ENCODE measurements around the gene TJP2. TPM values are rescaled to one million over a fixed set of nuclear protein-coding genes. Genes with fewer than 3 reads are reported as not detected.
A peak's percentile ranks its signal among the peaks of the same experiment; 100 is the strongest.
"Not testable (repeated sequence)": the region's sequence is repeated elsewhere in the genome, so short reads cannot be mapped to it uniquely, and the experiment has no call there.

The TJP2 gene
- total RNA-seq, 1 experiment from 2014 or later, result 84.6 TPM

DNA sequence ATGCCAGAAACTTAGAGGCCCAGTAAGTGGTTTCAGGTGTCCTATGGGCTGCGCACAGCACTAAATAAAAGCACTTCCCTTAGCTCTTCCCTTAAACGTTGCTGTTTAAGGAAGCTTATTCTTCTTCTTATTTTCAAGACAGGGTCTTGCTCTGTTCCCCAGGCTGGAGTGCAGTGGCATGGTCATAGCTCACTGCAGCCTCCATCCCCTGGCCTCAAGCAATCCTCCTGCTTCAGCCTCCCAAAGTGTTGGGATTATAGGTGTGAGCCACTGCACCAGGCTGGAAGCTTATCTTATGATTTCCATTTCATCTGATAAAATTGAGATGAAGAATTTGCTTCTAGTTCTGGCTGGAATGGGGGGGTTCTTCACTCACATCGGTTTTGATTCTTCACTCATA, 15.6 kb upstream of the TJP2 start:
- no peak for DNase-seq (ENCODE audit: low spot score)

DNA sequence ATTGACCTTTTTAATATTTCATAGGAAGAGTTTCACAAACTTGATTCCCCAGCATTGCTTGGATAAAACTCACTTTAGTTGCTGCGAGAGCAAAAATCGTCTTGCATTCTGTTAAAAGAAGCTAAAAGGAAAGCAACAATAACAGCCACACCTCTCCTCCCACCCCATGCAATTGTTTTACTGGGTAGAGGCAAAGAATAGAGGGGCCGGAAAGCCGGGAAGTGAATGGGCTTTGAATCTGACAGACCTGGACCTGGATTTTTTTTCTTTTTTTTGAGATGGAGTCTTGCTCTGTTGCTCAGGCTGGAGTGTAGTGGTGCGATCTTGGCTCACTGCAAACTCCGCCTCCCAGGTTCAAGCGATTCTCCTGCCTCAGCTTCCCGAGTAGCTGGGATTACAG, 9.5 kb upstream of the TJP2 start:
- not testable (repeated sequence) for DNase-seq (ENCODE audit: low spot score)

DNA sequence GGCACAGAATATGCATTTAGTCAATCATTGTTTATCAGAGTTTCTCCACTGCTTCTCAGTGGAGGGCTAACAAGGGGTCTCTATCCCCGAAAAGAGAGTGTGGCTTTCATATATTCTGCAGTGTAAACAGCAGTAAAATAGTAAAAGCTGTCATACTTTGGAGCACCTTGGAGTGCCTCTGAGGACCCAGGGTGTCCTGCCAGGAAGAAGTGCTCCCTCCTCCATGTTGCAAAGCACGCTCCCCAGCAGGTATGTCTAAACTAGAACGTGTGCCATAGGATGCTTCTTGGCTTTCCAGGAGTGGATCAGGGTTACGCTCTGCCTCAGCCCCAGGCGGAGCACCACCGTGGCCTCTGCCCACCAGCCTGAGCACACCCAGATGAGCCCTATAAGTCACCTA, 8.5 kb upstream of the TJP2 start:
- no peak for DNase-seq (ENCODE audit: low spot score)

DNA sequence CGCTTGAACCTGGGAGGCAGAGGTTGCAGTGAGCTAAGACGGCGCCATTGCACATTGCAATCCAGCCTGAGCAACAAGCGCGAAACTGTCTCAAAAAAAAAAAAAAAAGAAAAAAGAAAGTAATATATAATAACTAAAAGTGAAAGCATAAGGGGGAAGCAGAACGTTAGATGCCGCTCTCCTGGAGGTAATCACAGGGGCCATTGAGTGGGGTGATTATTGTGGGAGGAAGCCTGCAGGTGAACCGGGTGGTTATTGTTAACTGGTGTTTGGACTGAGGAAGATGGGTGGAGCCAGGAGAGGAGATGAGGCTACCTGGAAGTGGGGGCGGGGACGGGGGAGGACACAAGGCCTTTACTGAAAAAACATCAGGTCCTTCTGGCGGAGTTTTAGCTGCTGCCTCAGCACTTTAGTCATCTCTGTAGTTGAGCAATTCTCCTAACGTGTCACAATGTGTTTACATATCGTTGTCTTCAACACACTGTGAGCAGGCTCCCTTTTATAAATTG, 5.3 kb upstream of the TJP2 start:
- DNase-seq (ENCODE audit: low spot score), result no peak

DNA sequence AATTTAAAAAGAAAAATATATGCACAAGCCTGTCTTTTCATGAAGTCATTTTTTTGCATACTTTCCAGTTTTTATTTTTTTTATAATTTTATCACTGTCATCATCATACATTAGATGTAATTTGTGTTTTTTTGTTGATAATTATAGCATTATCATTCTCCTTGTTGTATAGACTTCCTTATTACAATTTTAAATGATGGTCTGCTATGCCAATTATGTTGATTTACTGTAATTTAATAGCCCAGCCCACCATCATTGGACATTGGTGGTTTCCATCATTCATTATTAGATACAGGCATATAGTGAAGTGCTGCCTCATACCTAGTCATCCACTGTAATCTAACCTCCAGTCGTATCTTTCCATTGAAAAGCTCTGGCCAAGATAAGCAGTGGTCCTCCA, 3.8 kb upstream of the TJP2 start:
- DNase-seq (ENCODE audit: low spot score), result no peak

DNA sequence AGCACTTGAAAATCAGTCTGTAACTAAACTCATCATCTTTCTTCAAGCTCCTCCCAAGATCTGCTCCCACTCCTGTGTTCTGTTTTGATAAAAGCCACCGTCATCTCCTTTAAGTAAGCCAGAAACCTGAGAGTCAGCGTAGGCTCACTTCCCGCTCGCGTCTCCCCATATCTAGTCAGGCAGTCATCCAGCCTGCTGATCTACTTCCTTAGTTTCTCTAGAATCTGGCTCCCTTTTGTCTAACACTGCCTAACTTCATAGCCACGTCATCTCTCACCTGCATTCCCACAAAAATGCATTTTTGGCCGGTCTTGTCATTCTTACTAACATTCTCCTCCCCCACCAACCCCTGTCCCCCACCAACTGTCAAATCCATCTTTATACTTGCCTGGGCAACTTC, 3.0 kb upstream of the TJP2 start:
- DNase-seq (ENCODE audit: low spot score), result peak; percentile 79

DNA sequence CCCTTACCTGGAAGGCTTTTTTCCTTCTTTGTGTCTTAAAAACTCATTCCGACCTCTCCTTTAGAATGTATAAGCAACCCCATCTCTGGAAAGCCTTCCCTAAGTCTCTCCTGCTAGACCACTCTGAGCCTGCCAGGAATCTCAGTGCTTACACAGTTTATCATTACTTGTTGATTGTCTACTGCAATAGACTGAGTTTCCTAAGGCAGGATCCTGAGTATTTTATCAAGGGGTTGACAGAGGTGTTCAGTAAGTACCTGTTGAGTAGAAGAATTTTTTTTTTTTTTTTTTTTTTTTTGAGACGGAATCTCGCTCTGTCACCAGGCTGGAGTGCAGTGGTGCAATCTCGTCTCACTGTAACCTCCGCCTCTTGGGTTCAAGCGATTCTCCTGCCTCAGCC, 2.6 kb upstream of the TJP2 start:
- no peak for DNase-seq (ENCODE audit: low spot score)

DNA sequence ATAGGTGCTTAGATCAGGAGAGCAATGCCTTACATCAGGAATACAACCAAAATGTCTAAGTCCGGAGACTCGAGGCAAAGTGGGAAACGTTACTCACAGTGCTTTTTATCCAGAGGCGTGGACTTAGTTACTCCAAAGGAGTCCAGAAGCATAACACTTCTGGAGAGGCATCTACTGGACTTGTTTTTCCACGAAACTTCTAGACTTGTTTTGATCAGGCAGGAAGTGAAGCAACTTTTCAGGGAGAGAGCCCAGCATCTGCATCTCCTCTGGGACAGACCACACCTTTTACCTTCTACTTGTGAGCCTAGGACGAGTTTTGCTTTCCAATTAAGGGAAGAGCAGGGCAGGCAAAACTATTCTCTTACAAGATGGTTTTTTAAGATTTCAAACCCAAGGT, 1.2 kb upstream of the TJP2 start:
- no peak for DNase-seq (ENCODE audit: low spot score)

DNA sequence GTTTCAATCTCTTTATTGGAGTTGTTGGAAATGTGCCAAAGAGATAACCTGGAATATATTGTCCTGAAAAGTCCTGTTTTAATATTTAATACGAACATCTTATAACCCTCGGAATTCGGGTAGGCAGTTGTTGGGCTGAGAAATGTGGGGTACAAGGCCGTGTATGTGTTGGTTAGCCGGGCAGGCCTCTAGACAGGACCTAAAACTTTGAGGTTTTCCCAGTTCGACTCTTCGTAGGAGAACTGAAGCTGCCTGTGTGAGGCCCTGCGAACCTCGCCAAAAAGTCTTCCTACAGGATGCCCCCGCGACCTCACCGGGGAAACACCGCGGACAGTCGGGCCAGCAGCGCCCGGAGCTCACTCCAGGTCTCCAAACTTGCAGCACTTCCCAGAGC, 583 bp upstream of the TJP2 start:
- peak; percentile 63 for DNase-seq (ENCODE audit: low spot score)

DNA sequence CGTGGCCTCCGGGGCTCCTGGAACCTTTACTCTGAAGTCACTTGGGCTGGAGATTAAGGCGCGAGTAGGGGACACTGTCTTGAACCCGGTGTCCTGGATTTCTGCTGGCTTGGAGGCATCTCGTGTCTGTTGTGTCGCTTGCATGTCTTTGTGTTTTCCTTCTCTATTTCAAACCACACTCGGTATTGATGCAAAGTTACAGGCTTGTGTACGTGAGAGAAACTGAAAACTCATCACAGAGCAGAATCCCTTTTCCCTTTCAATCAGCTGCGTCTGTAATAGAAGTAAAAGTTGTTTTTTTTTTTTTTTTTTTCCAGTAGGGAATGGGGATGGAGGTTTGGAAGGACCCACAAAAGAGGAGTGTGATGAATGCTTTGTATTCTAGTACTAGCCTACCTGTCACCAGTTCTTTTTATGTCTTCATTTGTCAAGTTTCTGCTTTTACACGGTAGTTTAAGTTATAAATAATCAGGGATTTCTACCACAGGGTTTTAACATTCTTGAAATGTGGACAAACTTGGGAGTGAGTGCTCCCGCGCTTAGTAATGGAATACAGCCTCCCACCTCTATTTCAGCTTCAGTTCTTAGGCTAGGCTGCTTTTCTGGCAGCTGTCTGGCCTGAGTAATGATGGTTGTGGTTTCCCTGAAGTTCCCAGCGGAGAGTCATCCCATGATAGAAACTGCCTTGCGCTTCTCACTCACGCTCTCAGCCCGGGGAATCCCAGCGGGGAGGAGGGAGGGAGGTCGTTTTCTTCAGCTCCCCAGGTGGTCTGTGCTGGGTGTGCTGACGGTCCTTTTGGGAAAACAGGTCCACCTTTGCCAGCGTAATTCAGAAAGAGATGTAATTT, 763 bp downstream of the TJP2 start:
- peak; percentile 94 for DNase-seq (ENCODE audit: low spot score)

DNA sequence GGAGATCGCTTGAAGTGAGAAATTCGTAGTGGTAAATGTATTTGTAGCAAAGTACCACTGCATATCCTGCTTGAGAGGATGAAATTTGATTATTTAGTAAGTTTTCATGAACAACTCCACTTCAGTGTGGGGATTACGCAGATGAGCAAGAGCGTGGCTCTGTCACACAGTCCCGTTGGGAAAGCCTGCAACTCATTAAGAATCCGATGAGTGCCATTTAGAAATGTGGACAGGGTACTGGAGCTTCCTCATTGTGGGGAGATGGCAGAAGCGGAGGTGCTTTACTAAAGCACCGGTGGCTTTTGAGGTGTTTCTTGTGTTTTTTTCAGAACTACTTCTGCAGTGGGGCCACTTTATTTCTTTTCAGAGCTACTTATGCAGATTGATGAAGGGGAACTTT, 1.4 kb downstream of the TJP2 start:
- no peak for DNase-seq (ENCODE audit: low spot score)

DNA sequence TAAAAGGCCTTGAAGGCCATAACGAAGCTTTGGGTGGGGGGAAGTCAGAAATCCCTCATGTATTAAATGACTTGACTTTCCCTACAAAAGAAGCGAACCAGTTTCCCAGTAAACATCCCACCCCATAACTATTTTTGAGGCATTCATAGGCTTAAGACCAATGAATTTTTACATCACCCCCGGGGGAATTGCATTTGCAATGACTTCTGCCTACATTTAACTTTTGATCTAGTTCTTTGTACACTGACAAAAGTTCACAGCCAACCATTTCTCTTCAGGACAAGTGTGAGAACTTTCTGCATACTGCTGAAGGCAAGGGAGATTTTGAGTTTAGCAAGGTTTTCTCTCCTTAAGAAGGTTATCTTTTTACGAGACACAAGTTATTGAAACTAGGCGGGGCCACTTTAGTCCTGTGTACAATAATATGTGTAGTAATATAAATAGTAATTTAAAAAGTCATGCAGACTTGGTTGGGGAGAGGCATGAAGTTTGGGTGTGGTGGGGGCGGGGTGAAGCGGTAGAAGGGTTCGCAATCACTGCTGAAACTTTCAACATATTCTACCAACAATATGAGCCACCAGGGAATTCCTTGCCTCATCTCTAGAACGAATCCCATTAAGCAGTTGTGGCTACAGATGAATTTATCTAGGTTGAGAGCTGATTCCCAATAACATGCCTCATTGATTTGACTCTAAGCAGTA, 2.5 kb downstream of the TJP2 start:
- DNase-seq (ENCODE audit: low spot score), result no peak

DNA sequence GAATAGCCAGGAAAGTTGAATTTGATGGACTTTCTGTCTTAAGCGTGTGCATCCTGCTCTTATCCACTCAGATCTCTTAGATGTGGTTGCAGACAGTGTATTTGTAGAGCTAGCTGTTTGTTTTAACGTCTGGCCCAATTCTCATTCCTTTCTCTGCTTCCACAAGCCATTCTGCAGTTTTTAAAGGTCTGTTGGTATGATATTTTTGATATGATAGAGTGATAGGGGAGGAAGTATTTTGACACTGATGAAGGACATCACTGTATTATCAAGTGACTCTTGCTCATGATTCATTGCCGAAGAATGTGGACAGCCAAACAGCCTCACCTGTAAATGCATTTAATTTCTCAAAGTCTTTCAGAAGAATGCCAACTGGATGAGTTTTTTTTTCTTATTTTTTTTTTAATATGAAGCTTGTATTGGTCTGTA, 4.5 kb downstream of the TJP2 start:
- DNase-seq (ENCODE audit: low spot score), result peak; percentile 70

DNA sequence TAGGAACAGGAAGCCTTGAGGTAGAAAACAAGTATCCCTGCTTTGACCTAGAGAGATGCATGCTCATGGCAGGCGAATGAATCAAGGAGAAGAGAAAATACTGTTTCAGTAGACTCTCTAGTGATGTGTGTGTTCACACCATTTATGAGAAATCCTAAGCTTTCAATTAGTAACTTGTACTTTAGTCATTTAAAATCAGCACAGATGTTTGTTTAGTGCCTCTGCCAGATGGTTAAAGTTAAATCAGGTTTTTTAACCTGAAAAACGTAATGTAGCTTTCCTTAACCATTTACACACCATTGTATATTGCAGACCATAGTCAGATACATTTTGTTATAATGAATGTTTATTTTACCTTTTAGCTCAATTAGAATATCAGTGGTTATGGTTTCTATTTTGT, 5.0 kb downstream of the TJP2 start:
- DNase-seq (ENCODE audit: low spot score), result no peak

DNA sequence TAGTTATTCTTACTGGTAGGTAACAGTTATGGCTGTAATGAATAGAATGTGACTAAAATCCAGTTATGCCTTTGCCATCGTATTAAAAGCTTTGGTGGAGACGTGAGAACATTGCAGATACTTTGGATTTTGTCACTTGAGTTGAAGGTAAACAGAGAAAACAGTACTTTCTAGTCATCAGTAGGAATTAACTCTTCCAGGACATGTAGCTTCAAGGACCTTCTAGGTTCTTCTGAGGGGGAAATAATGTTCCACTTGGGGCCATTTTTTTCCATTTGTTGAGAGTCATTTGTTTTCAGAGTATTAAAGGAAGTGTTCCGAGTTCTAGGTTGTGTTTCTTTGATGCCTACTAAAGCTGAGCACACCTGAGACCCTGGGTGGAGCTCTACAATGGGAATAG, 6.1 kb downstream of the TJP2 start:
- DNase-seq (ENCODE audit: low spot score), result no peak

DNA sequence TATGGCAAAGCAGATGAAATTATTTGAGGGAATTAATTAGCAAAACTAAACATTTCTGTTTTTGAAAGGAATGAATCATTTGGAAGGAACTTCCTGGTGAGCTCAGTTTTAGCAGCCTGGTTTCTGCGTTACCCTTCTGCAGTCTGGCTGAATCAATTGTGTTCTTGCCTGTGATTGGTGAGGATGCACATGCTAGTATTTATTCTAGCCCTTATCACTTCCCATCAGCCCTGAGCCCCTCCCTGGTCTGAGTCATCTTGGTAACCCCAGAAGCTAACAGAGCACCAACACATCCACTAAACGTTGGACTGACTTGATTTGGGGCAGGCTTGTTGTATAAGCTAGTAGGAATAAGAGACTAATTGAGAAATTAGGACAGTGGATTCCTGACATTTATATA, 6.6 kb downstream of the TJP2 start:
- DNase-seq (ENCODE audit: low spot score), result peak; percentile 99

DNA sequence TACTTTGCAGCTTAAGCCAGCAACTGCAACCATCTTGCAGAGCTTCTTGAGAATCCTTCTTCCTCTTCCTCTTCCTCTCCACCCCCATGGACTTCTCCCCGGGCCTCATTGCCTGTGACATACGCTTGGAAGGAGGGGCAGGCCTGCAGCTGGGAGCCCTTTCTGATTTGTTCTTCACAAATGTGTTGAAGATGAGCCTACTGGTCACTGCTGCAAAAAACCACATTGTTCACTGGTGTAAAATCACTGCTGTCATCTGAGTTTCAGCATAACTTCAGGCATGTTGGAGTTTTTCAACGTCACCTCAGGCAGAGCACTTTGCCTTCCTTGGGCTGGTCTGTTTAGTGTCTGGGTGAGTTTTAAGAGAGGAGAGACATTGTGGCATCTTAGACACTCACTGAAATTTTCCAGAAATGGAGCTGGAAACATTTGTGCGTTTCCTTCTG, 7.9 kb downstream of the TJP2 start:
- DNase-seq (ENCODE audit: low spot score), result no peak

DNA sequence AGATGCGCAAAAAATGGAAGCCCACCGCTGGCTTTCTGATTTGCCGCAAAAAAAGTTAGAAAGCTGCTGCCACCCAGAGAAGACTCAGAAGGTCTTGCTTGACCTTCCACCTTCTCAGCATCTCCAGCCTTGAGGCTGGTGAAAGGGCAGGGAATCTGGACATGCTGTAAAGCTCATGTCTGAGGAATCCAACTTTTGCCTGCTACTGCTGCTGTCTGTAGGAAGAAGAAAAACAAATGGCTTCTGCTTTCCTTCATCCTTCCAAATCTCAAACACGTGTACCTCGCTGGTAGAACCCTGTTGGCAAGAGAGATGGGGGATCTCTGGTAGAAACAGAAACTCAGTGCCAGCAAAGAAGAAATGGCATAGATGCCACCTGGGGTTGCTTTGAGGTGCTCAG, 10.2 kb downstream of the TJP2 start:
- no peak for DNase-seq (ENCODE audit: low spot score)

DNA sequence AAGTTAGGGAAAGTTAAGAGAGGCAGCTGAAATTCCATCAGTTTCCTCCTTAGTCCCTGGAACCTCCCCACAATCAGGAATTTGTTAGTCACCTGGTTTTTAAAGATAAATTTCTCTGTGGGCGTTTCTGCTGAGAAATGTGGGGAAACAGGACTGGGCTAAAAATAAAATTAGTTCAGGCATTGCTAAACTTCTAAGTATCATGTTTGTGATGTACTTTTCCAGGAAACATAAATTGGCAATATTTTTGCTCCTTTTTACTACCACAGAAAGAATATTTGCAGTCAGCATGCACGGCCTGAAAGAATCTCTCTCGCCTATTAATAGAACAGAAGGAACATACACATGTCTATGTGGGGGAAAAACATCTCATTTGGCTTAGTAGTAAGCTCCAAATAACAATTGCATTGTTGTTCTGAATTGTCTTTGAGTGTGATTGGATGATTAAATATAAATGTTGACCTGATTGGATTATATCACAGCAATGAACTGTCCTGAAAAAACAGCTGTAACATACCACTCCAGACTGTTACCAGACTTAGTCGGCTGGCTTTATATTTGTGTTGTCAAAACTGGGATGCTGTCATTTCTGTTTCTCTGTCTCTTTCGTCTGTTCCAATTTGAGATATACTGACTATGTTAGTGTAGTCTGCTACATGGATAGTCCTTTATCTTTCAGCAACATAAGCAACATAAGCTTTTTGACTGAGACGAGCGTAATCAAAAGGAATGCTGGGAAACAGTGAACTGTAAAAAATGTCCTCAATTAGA, 12.9 kb downstream of the TJP2 start:
- DNase-seq (ENCODE audit: low spot score), result peak; percentile 35

DNA sequence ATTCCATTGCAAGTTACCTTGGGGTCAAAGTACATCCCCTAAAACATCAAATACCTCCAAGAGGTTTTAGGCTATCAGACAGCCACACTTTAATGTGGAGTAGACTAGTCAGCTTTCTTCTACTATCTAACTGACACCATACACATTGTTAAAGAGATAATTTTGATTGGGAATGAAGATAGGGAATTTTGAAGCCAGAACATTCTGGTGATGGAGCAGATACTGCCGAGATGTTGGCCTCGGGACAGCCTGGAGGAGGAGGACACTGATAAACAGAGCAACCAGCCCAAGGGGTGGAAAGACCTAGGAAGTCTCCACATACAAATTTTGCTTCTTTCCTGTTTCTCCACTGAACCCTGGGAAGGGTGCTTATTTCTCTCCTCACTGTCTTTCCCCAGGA, 14.9 kb downstream of the TJP2 start:
- DNase-seq (ENCODE audit: low spot score), result no peak

DNA sequence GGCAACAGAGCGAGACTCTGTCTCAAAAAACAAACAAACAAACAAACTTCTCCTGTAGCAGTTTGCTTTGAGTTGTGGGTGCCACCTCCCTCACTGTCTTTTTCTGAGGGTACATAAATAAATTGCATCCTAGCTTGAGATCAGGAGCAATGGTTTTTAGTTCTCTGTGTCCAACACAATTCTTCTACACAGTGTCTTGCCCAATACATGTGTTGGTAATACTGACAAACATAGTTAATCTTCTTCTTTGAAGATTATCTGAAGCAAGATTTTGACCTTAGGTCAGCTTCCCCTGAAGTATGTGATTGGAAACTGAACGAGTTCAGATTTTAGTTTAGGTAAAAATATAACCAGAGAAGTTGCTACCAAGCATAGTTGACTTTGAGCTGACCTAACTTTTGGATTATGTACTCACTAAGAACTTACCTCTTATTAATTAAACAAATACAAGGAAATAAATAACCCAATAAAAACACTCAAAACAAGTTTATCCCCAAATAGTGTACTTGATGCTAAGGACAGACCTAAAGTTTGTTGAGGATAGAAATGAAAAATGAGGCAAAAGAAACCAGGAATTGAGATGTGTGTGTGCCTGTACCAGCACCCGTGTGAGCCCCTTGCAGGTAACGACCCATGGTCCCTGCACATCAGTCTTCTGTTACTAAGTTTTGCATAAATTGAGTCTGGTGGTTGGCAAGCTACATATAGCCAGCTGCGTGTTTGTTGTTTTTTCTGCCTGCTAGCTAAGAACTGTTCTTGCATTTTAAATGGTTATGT, 16.2 kb downstream of the TJP2 start:
- DNase-seq (ENCODE audit: low spot score), result no peak

DNA sequence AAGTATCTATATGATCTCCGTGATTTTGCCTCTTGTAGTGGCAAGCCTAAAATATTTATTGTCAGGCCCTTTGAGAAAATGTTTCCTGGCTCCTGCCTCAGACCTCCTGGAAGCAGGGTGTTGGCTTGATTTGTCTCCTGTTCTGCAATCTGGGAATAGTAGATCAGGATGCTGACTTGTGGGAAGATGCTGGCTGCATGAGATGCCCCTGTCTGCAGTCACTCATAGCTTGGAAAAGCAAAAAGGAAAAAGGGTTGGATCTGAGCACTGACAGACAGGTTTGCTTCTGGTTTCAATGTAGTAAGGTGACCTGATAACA, 16.7 kb downstream of the TJP2 start:
- no peak for DNase-seq (ENCODE audit: low spot score)
